Body of pancreas (tissue), 4 donors: ENCODE data around the gene TMA7B. TPM values are rescaled to one million over a fixed set of nuclear protein-coding genes. Genes with fewer than 3 reads are reported as not detected.
A peak's percentile ranks its signal among the peaks of the same experiment; 100 is the strongest.

ENCODE experiments used
- ATAC-seq: fragments of 150-250 bp; one replicate; pipeline ENCODE4 v1.9.1; 2016
- DNase-seq, 4 donors: peaks; one replicate each; pipeline ENCODE4 v3.0.0-alpha.2; 2019
- H3K27ac ChIP-seq, 4 donors: fragments of 200-600 bp; sonication (generic); 1 replicate in 3 of 4; 2 replicates in 1 of 4; pipeline versions ENCODE4 v1.5.1 to v1.6.1; 2016 to 2019; ENCODE audit warnings: mild to moderate bottlenecking in 1 of 4, mixed read lengths in 1 of 4, moderate library complexity in 1 of 4
- H3K27me3 ChIP-seq, 2 donors: fragments of 200-600 bp; sonication (generic); one replicate each; pipeline ENCODE4 v1.6.0; 2016; ENCODE audit warnings: mild to moderate bottlenecking in 1 of 2
- H3K36me3 ChIP-seq, 2 donors: fragments of 200-600 bp; sonication (generic); replicated peaks in 1 of 2; 2 replicates each; pipeline ENCODE4 v1.5.1; 2016; ENCODE audit warnings: low read depth in 2 of 2; ENCODE audit not compliant: insufficient read depth in 1 of 2
- H3K4me1 ChIP-seq: fragments of 200-600 bp; sonication (generic); one replicate; pipeline ENCODE4 v1.6.0; 2016
- H3K4me3 ChIP-seq, 2 donors: fragments of 200-600 bp; sonication (generic); 1 replicate in 1 of 2; 2 replicates in 1 of 2; pipeline ENCODE4 v1.5.1; 2016 to 2019
- H3K9me3 ChIP-seq, 3 donors: fragments of 200-600 bp; sonication (generic); 1 replicate in 2 of 3; 2 replicates in 1 of 3; pipeline ENCODE4 v1.5.1; 2016
- POLR2A ChIP-seq, 3 donors: fragments of 450-650 bp; IDR thresholded peaks; one replicate each; pipeline ENCODE4 v1.6.1; 2016; ENCODE audit warnings: antibody characterized with exemption in 3 of 3, mild to moderate bottlenecking in 2 of 3
- WGBS, 2 donors: methylation state at CpG; one replicate each; pipeline ENCODE4 v1.1.5; 2017; 5-methylcytosine and 5-hydroxymethylcytosine counted together
- intact Hi-C: fragments of 100-400 bp; cut with DNase I; formaldehyde crosslinking; loops from one replicate; pipeline ENCODE4 v1.15.1; 2023
- total RNA-seq, 2 donors: library from RNA; depleted of rRNA; stranded (reverse); fragments of >200 nt; gene quantifications; one replicate each; pipeline ENCODE4 v1.1.0, GENCODE V29; 2016
- TF ChIP-seq, protein P1 (sequence below), 7 experiments: fragments of 450-650 bp in 4 of 7; fragments of 200-600 bp in 3 of 7; sonication (generic) in 3 of 7; IDR thresholded peaks; one replicate each; pipeline ENCODE4 v1.5.1; 2016 to 2019; ENCODE audit warnings: antibody characterized with exemption in 7 of 7

Gene TMA7B
- total RNA-seq, 2 donors from 2014 or later, result not detected

DNA sequence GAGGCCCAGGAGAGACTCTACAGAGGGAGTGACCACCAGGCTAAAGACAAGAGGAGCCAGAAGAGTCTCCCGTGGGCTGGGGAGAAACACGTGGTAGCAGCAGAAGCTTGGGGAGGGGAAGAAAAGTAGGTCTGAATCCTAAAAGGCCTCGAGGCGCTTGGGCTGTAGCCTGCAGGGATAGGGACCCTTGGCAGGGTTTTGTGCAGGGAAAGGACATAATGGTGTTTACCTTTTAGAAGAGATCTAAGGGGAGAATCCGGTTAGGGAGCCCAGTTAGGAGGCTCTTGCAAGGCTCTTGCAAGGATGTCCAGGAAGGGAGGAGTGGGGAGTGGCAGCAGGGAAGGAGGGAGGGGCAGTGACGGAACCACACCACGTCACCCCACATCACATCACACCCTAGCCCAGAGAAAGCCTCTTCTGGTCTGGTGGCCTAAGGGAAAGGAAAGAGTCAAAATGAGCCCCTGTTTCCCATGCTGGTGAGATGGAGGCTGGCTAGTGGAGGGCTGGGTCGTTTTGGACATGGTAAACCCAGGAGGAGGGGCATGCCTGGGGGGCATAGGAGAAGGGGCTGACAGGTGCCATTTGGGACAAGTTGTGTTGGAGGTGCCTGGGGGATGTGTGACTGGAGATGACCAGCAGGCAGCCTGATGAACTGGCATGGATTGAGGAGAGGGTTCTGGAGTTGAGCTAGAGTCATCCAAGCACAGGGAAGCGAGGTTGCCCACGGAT, 28.4 kb downstream of the TMA7B start:
- no peak overlapping the region for H3K4me3 ChIP-seq
- peaks cover 32% of the 10 kb centered on the region for H3K4me1 ChIP-seq
- H3K9me3 ChIP-seq, result no peaks in the 10 kb centered on the region
- TF ChIP-seq, protein P1, sequence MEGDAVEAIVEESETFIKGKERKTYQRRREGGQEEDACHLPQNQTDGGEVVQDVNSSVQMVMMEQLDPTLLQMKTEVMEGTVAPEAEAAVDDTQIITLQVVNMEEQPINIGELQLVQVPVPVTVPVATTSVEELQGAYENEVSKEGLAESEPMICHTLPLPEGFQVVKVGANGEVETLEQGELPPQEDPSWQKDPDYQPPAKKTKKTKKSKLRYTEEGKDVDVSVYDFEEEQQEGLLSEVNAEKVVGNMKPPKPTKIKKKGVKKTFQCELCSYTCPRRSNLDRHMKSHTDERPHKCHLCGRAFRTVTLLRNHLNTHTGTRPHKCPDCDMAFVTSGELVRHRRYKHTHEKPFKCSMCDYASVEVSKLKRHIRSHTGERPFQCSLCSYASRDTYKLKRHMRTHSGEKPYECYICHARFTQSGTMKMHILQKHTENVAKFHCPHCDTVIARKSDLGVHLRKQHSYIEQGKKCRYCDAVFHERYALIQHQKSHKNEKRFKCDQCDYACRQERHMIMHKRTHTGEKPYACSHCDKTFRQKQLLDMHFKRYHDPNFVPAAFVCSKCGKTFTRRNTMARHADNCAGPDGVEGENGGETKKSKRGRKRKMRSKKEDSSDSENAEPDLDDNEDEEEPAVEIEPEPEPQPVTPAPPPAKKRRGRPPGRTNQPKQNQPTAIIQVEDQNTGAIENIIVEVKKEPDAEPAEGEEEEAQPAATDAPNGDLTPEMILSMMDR (IDR thresholded peaks at IDR 0.05), result no peak
- TF ChIP-seq POLR2A (IDR thresholded peaks at IDR 0.05), result no peak
- ATAC-seq, result no peak
- no peak for DNase-seq
- H3K27ac ChIP-seq, result no peak overlapping the region
- 82 to 85% methylated on average over 10 of the region's 10 CpGs for WGBS, 2 donors
- no peaks in the 10 kb centered on the region for H3K36me3 ChIP-seq
- intact Hi-C loops, result no loop called here
- no peaks in the 10 kb centered on the region for H3K27me3 ChIP-seq

DNA sequence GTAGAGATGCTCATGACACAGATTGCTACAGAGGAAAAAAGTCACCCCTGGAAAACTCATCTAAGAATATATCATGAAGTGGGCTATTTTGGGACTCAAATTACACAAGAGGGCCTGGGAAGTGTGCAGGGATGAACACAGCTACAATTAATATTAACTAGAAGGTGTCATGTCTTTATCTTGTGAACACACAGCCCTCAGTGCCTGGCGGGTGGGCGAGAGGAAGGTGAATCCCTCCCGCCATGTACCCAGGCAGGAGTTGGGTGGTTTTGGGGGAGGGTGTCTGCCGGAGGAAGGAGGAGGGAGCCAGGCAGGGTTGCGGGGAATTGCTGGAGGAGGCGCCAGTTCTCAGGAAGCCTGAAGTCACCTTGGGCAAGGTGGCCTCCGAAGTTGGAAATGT, 29.4 kb downstream of the TMA7B start:
- no peak for TF ChIP-seq POLR2A (IDR thresholded peaks at IDR 0.05)
- TF ChIP-seq, protein P1 (IDR thresholded peaks at IDR 0.05), result no peak
- H3K27me3 ChIP-seq, result no peaks in the 10 kb centered on the region
- ATAC-seq, result no peak
- H3K9me3 ChIP-seq, result no peaks in the 10 kb centered on the region
- no peak overlapping the region for H3K4me3 ChIP-seq
- H3K36me3 ChIP-seq, result no peaks in the 10 kb centered on the region
- H3K4me1 ChIP-seq, result peaks cover 39% of the 10 kb centered on the region
- 85 to 91% methylated on average over 7 of the region's 7 CpGs for WGBS, 2 donors
- no peak overlapping the region for H3K27ac ChIP-seq
- DNase-seq, result no peak
- intact Hi-C loops, result no loop called here

DNA sequence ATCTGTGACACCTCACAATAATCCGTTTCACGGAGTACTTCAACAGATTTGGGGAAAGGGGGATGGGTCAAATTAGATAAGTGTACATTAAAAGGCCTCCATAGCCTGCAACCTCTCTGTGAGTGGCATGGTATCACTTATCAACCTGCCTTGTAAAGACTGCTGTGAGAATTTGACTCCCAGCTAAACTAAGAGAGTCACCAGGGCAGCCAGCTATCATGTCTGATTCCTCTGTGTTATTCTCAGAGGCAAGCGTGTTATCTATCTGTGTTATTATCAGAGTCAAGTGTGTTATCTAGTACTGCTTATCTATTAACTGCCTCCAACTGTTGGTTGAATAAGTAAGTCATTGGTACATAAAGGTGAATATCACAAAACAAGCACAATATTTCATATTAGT, 30.5 kb downstream of the TMA7B start:
- no peaks in the 10 kb centered on the region for H3K9me3 ChIP-seq
- DNase-seq (no peak), ATAC-seq (no peak)
- 28 to 44% methylated on average over 3 of the region's 3 CpGs for WGBS, 2 donors
- no peaks in the 10 kb centered on the region for H3K36me3 ChIP-seq
- TF ChIP-seq, protein P1 (IDR thresholded peaks at IDR 0.05), result no peak
- no peak for TF ChIP-seq POLR2A (IDR thresholded peaks at IDR 0.05)
- intact Hi-C loops, result no loop called here
- no peak overlapping the region for H3K4me3 ChIP-seq
- H3K4me1 ChIP-seq, result peaks cover 39% of the 10 kb centered on the region
- H3K27ac ChIP-seq, result peak overlapping the region in 3 of 4 donors; percentile 37 to 45 (median 44)
- no peaks in the 10 kb centered on the region for H3K27me3 ChIP-seq

DNA sequence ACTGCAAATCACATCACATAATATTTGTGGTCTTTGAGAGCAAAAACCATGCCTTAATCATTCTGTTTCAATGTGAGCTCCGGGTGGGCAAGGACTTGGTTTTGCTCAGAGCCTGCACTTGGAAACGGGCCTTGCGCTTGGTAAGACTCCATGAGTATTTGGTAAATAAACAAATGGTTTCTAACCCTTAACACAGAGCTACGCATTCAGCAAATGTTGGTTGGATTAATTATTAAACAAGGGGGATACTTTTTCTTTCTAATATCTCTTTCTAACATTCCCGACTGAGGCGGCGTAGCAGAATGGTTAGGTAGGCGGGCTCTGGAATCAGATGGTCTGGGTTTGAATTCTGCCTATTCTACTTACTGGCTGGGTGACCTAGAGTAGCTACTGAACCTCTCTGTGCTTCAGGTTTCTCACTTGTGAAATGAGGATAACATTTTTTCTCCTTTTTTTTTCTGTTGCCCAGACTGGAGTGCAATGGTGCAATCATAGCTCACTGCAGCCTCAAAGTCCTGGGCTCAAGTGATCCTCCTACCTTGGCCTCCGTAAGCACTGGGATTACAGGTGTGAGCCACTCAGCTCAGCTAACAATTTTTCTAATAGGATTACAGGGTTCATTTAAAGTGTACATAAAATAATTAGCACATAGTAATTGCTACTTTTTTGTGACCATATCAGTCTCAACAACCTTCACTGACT, 31.1 kb downstream of the TMA7B start:
- intact Hi-C loops, result no loop called here
- Histone ChIP-seq H3K9me3 (no peaks in the 10 kb centered on the region), H3K4me3 (no peak overlapping the region), H3K4me1 (peaks cover 45% of the 10 kb centered on the region), H3K36me3 (no peaks in the 10 kb centered on the region), H3K27ac (peak overlapping the region in 3 of 4 donors; percentile 37 to 45 (median 44)), H3K27me3 (no peaks in the 10 kb centered on the region)
- peak; percentile 27 for ATAC-seq
- WGBS, 2 donors, result 26 to 28% methylated on average over 9 of the region's 9 CpGs
- DNase-seq, result peak in 3 of 4 donors; percentile 35 to 66 (median 44)
- TF ChIP-seq, protein P1 (IDR thresholded peaks at IDR 0.05), result no peak
- no peak for TF ChIP-seq POLR2A (IDR thresholded peaks at IDR 0.05)
